ENCODE data around the gene NAXD. TPM values are rescaled to one million over a fixed set of nuclear protein-coding genes. Genes with fewer than 3 reads are reported as not detected.

Gene NAXD
- total RNA-seq, 2 experiments from 2014 or later, result 17.4 to 17.8 TPM

- Histone ChIP-seq H3K27me3 (ENCODE audit: control insufficient read depth in 1 of 2, insufficient read depth in 2 of 2, low read length in 2 of 2) (no peaks in the 10 kb centered on the region), H3K4me3 (ENCODE audit: low read length) (no peak overlapping the region), H3K27ac (ENCODE audit: low read depth in 1 of 2, low read length in 2 of 2) (no peak overlapping the region), H3K4me1 (ENCODE audit: insufficient read depth, low read length) (no peaks in the 10 kb centered on the region), H3K9me3 (ENCODE audit: control insufficient read depth in 1 of 2, insufficient read depth in 1 of 2, low read length in 2 of 2) (peaks cover 0 to 4% of the 10 kb centered on the region in 2 experiments), H3K36me3 (ENCODE audit: insufficient read depth, low read length) (no peaks in the 10 kb centered on the region)
- ChIA-PET CTCF (no interaction called here), POLR2A (no interaction called here)
- intact Hi-C loops (cut with DNase I, micrococcal nuclease), result no loop called here
- no peak for TF ChIP-seq CTCF (IDR thresholded peaks at IDR 0.05)
- Mint-ChIP-seq H3K36me3 (ENCODE audit: low read depth) (no peaks in the 10 kb centered on the region), H3K27me3 (peaks cover 45% of the 10 kb centered on the region), H3K4me1 (ENCODE audit: low read depth) (no peaks in the 10 kb centered on the region), H3K27ac (no peak overlapping the region), H3K9me3 (no peaks in the 10 kb centered on the region), H3K4me3 (no peak overlapping the region)
- ATAC-seq (ENCODE audit: poor library complexity) (no peak), DNase-seq (no peak)
Observed at GRCh38 chr13:110581506-110582185, 33.7 kb upstream of the NAXD start.

- no peaks in the 10 kb centered on the region for H3K4me1 ChIP-seq (ENCODE audit: insufficient read depth, low read length)
- ChIA-PET CTCF (no interaction called here), POLR2A (no interaction called here)
- DNase-seq, result no peak
- Mint-ChIP-seq H3K27me3 (peaks cover 39% of the 10 kb centered on the region), H3K27ac (no peak overlapping the region), H3K4me1 (ENCODE audit: low read depth) (no peaks in the 10 kb centered on the region), H3K4me3 (no peak overlapping the region), H3K9me3 (no peaks in the 10 kb centered on the region), H3K36me3 (ENCODE audit: low read depth) (no peaks in the 10 kb centered on the region)
- H3K36me3 ChIP-seq (ENCODE audit: insufficient read depth, low read length), result no peaks in the 10 kb centered on the region
- no peak for TF ChIP-seq CTCF (IDR thresholded peaks at IDR 0.05)
- no peak for ATAC-seq (ENCODE audit: poor library complexity)
- intact Hi-C loops (cut with DNase I, micrococcal nuclease), result no loop called here
- no peak overlapping the region for H3K4me3 ChIP-seq (ENCODE audit: low read length)
- H3K27ac ChIP-seq (ENCODE audit: low read depth in 1 of 2, low read length in 2 of 2), result no peak overlapping the region
- H3K9me3 ChIP-seq (ENCODE audit: control insufficient read depth in 1 of 2, insufficient read depth in 1 of 2, low read length in 2 of 2), result peaks cover 0 to 4% of the 10 kb centered on the region in 2 experiments
- no peaks in the 10 kb centered on the region for H3K27me3 ChIP-seq (ENCODE audit: control insufficient read depth in 1 of 2, insufficient read depth in 2 of 2, low read length in 2 of 2)
Observed at GRCh38 chr13:110582421-110582954, 32.9 kb upstream of the NAXD start.

GRCh38 chr13:110583178-110583865, 32.0 kb upstream of the NAXD start:
- H3K27me3 Mint-ChIP-seq, result peaks cover 33% of the 10 kb centered on the region
- Histone ChIP-seq H3K9me3 (ENCODE audit: control insufficient read depth in 1 of 2, insufficient read depth in 1 of 2, low read length in 2 of 2) (peaks cover 0 to 4% of the 10 kb centered on the region in 2 experiments), H3K27me3 (ENCODE audit: control insufficient read depth in 1 of 2, insufficient read depth in 2 of 2, low read length in 2 of 2) (no peaks in the 10 kb centered on the region), H3K27ac (ENCODE audit: low read depth in 1 of 2, low read length in 2 of 2) (no peak overlapping the region), H3K4me1 (ENCODE audit: insufficient read depth, low read length) (no peaks in the 10 kb centered on the region), H3K4me3 (ENCODE audit: low read length) (no peak overlapping the region), H3K36me3 (ENCODE audit: insufficient read depth, low read length) (no peaks in the 10 kb centered on the region)
- H3K4me3 Mint-ChIP-seq, result no peak overlapping the region
- ChIA-PET POLR2A (no interaction called here), CTCF (no interaction called here)
- no peaks in the 10 kb centered on the region for H3K4me1 Mint-ChIP-seq (ENCODE audit: low read depth)
- H3K9me3 Mint-ChIP-seq, result no peaks in the 10 kb centered on the region
- ATAC-seq (ENCODE audit: poor library complexity), result no peak
- TF ChIP-seq CTCF (IDR thresholded peaks at IDR 0.05), result no peak
- intact Hi-C loops (cut with DNase I, micrococcal nuclease), result no loop called here
- no peak for DNase-seq
- H3K27ac Mint-ChIP-seq, result no peak overlapping the region
- no peaks in the 10 kb centered on the region for H3K36me3 Mint-ChIP-seq (ENCODE audit: low read depth)
